Lung microvascular endothelial cell (primary cell): ENCODE data around the gene PCDH8. TPM values are rescaled to one million over a fixed set of nuclear protein-coding genes. Genes with fewer than 3 reads are reported as not detected.

ENCODE experiments used
- DNase-seq, 2 donors: peaks; one replicate each; pipeline versions ENCODE4 v3.0.0 to v3.0.0-alpha.2; 2010; ENCODE audit warnings: low read depth in 2 of 2
- total RNA-seq: library from RNA; depleted of rRNA; stranded (reverse); fragments of >200 nt; gene quantifications from 2 replicates; pipeline ENCODE4 v1.2.1, GENCODE V29; 2014

PCDH8 gene
- total RNA-seq, 1 donor from 2014 or later = under 0.01 TPM

DNA sequence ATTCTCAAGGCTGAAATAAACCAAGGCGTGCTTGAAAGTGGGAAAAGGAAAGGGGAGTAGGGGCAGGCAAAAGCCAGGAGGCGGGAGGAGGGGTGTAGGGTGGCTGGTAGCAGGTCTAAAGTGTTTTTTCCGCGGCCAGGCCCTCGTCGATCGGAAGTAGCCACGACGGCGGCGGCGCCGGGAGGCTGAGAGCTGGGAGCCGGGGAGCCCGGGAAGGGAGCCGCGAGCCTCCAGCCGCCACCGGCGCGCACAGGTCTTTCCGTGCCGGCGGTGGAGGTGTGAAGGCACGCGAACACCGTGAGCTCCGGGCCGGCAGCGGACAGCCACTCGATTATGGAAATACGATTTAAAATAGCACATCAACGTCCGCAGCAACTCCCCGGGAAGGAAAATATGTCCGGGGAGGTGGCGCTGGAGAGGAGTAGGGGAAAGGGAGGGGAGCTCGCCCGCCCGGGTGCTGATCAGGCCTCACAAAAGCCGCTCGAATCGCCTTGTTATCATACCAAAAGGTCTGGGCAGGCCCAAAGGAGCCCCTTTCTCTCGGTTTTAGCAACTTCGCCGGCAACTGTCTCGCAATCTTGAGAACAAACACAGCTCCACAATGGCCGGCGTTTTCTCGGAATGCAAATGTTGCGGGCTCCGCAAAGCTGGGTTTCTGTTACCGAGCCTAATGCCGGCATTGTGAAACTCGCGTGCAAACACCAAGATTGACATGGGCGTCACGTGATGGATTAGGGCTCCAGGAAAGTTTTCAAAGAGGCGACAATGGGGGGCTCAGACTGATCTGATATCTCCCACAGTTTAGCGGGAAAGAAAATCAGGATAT lies 2.9 kb upstream of the PCDH8 start:
- DNase-seq = peak; percentile 21 to 26

GRCh38 chr13:52850396-52851136 lies 2.1 kb upstream of the PCDH8 start:
- peak; percentile 55 to 64 for DNase-seq

GRCh38 chr13:52850072-52850395 lies 1.6 kb upstream of the PCDH8 start:
- DNase-seq = no peak

DNA sequence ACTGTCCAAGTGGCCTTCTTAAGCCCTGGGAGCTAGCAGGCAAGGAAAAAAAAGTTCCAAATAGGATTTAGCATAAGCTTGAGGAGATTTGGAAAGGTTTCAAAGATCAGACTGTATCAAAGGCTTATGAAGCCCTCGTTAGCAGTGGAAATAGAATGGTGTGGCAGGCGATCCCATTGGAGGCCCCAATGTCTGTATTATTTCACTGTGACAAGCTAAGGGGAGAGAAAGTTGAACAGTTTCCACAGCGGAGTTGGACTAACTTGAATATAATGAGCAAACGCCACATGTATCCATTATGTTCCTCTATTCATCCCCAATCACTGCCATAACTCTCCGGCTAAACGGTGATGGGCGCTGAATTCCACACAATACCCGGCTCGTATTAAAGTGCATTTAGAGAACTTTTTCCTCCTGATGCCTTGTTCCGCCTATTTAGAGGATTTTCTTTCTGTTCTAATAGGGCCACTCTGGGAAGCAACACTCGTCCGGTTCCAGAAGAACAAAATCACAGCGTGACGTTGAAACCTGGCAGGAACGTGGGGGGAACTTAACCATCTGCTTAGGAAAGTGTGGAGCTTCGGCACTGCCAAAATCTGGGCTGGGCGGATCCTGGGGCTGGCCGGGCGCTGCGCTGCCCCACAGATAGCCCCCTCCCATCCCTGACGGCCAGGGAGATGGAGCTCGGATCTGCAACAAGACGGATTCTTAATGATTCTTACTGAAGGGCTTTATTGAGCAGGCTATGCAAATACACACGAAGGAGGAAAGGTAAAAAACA lies 1.0 kb upstream of the PCDH8 start:
- DNase-seq = no peak

- no peak for DNase-seq
These were observed 583 bp downstream of the PCDH8 start for GRCh38 chr13:52847682-52848432.

GRCh38 chr13:52847322-52847681 lies 1.1 kb downstream of the PCDH8 start:
- no peak for DNase-seq

- peak; percentile 22 to 60 for DNase-seq
These were observed 1.7 kb downstream of the PCDH8 start for GRCh38 chr13:52846567-52847321.

DNA sequence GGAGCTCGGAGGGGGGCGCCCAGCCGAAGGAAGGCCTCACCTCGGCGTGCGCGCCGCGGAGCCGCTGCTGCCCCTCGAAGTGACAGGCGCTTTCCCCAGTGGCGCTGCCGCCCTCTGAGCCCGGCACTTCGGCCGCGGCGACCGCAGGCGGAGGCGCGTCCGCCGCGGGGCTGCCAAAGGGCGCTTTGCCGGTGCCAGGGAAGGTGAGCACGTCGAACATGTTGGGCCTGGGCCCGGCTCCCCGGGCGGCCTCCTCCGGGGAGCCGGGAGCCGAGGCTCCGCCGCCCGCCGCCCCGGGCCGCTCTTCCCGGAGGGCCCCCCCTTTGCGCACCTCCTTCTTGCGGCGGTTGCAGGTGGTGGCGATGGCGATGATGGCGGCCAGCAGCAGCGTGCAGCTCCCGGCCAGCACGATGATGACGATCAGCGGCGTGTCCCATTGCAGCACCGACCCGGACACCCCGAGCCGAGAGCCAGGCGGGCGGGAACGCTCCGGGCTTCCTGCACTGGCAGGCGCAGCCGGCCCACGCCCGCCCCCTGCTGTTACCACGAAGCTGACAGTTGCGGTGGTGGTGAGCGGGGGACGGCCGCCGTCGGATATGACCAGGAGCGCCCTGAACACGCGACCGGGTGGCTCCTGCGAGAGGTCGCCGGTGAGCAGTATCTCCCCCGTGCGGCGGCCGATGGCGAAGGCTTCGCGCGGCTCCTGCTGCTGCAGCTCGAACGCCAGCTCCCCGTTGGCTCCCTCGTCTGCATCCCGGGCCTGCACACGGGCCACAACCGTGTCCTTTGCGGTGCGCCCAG lies 2.5 kb downstream of the PCDH8 start:
- peak; percentile 41 to 72 for DNase-seq

GRCh38 chr13:52845334-52845761 lies 3.1 kb downstream of the PCDH8 start:
- DNase-seq = no peak

DNA sequence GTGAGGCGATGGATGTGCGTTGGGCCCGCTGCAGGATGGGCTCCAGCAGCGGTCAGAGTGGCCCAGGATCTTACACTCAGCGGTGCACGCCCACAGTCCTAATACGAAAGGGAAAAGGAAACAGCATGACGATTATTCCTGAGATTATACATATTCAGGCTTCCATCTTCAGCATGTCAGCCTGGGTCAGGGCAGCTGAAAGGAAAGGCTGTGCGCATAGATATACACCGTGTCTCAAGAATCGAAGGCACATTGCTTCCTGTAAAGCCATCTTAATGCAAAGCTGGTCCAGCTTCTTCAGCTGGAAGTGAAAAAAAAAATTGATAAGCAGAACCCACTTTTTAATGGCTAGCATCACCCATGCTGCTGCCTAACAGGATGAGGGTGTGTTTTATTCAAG lies 3.6 kb downstream of the PCDH8 start:
- no peak for DNase-seq

DNA sequence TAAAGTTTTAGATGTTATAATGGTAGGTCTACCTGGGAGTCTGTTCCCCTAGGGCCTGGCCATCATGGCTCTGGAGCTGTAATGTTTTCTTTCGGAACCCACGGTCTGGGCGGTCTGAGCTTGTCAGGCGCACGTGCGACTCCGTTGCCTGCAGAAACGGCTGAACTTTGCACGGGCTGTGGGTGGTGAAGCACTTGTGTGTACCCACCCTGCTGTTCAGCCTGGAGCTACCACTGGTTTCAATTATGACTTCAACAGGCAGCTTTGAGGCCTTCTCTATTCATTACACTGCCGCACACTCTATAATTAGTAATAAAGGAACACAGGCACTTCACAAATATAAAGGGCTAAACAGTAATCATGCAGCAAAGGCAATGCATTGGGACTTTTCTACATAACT lies 6.0 kb downstream of the PCDH8 start:
- DNase-seq = no peak

DNA sequence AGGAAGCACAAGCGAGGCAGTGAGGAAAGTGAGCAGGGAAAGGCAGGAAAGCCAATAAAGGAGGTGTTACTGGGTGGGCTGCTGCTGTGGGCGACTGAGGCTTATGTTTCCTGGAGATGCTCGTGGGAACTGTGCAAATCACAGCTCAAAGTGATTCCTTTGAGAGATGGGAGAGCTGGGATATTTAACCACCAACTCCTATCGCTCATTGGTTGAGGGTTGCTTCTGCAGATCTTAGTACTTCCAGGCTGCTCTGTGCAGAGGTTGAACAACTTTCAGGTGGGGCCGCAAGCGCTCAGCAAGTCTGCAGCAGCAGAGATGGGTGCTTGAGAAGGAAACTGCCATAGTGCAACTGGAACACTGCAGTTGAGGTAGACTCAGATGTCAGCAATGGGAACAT lies 8.4 kb downstream of the PCDH8 start:
- no peak for DNase-seq

- DNase-seq = no peak
These were observed 9.9 kb downstream of the PCDH8 start for GRCh38 chr13:52838433-52839107.

GRCh38 chr13:52837850-52838249 lies 10.6 kb downstream of the PCDH8 start:
- DNase-seq = no peak

GRCh38 chr13:52835071-52835839 lies 13.2 kb downstream of the PCDH8 start:
- no peak for DNase-seq

GRCh38 chr13:52833296-52833875 lies 15.1 kb downstream of the PCDH8 start:
- no peak for DNase-seq

DNA sequence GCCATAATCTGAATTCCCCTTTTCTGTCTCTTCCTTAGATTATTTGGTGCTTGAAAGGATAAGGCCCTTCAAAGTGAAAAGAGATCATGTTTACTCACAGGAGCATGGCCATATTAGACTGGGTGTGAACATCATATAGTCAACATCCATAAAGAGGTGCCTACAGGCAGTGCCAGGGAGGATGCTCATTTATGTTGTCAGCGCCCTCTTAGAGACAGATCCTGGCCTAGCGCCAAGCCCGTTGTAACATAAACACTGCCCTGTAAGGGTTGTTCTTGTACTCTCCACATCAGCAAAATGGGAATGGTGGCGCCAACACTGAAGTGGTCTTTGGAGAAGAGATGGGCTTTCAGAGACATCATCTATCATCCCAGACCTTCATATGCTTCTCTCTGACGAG lies 16.1 kb downstream of the PCDH8 start:
- no peak for DNase-seq

DNA sequence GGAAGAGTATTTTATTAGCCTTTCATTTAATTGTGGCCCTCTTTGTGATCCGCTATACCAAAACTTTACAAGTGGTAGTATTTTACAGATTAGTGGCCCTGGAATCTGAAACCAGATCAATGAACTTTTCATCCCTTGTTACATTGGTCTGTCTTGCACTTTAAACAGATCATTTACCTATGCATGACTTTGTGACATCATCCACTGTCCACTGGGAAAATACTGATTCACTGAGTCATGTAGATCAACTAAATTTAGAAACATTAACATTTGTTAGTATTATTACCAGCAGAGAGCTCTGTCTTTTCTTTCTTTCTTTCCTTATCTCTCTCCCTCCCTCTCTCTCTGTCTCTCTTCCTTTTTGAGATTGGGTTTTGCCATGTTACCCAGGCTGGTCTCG lies 17.5 kb downstream of the PCDH8 start:
- no peak for DNase-seq
